Activated CD4-positive, alpha-beta T cell treated with anti-CD3 and anti-CD28 coated beads, Interleukin-10, Interleukin-2, amounts not matched to agents 100 ng/mL and 50 ng/mL, durations not matched to agents 16 hours and 8 hours (primary cell): ENCODE results near the gene ATG4A.
A peak's percentile ranks its signal among the peaks of the same experiment; 100 is the strongest.

Source experiments
- DNase-seq: peaks from one replicate; pipeline ENCODE4 v3.0.0-alpha.2; 2020

The ATG4A gene

GRCh38 chrX:108171671-108172070 lies 80.1 kb downstream of the ATG4A start:
- no peak for DNase-seq

GRCh38 chrX:108173874-108174273 lies 82.3 kb downstream of the ATG4A start:
- DNase-seq, result no peak

GRCh38 chrX:108177351-108178142 lies 86.0 kb downstream of the ATG4A start:
- no peak for DNase-seq

GRCh38 chrX:108178143-108178498 lies 86.5 kb downstream of the ATG4A start:
- DNase-seq, result no peak

- no peak for DNase-seq
Observed at GRCh38 chrX:108186811-108187210, 95.2 kb downstream of the ATG4A start.

GRCh38 chrX:108198420-108198819 lies 106.8 kb downstream of the ATG4A start:
- DNase-seq, result no peak

GRCh38 chrX:108199041-108199440 lies 107.5 kb downstream of the ATG4A start:
- no peak for DNase-seq

GRCh38 chrX:108199691-108200090 lies 108.1 kb downstream of the ATG4A start:
- peak; percentile 30 for DNase-seq

- no peak for DNase-seq
Observed at GRCh38 chrX:108203540-108203939, 112.0 kb downstream of the ATG4A start.
